ENCODE results near the gene MFSD6.

Gene MFSD6

GRCh38 chr2:190465060-190465459 lies 56.9 kb downstream of the MFSD6 start:
- no peaks in the 10 kb centered on the region for H3K36me3 ChIP-seq (ENCODE audit: control insufficient read depth in 2 of 2, insufficient read depth in 1 of 2, low read length in 2 of 2)
- H3K27ac ChIP-seq (ENCODE audit: extremely low read depth, low read depth, low read length), result no peak overlapping the region
- no peak overlapping the region for H3K4me3 ChIP-seq (ENCODE audit: low read depth, low read length)
- CTCF ChIA-PET, result no interaction called here
- POLR2A ChIA-PET, result no interaction called here
- TF ChIP-seq PRDM6 (tag by site-specific recombination; IDR thresholded peaks at IDR 0.05) (0 out of 2 replicates have a peak, but pooled peaks have one; percentile 12), ZIC2 (tag by site-specific recombination; IDR thresholded peaks at IDR 0.05) (no peak)
- H3K9me3 ChIP-seq (ENCODE audit: control insufficient read depth, insufficient read depth, low read depth, low read length), result no peaks in the 10 kb centered on the region
- peaks cover 29% of the 10 kb centered on the region for H3K4me1 ChIP-seq (ENCODE audit: control insufficient read depth, insufficient read depth, low read length)

- ChIA-PET CTCF (interaction anchor here (0.7 to 1.2 kb wide), 2 partner anchors 42 to 116 kb away, joined by 3 to 7 read pairs; no protein-coding TSS in a partner anchor), POLR2A (no interaction called here)
- Histone ChIP-seq H3K27ac (ENCODE audit: extremely low read depth, low read depth, low read length) (peak overlapping the region; percentile 75; the same call in 1 of the 2 replicates), H3K36me3 (ENCODE audit: control insufficient read depth in 2 of 2, insufficient read depth in 1 of 2, low read length in 2 of 2) (no peaks in the 10 kb centered on the region), H3K4me3 (ENCODE audit: low read depth, low read length) (no peak overlapping the region), H3K9me3 (ENCODE audit: control insufficient read depth, insufficient read depth, low read depth, low read length) (no peaks in the 10 kb centered on the region), H3K4me1 (ENCODE audit: control insufficient read depth, insufficient read depth, low read length) (peaks cover 34% of the 10 kb centered on the region)
- TF ChIP-seq ZNF324 (tag by site-specific recombination; IDR thresholded peaks at IDR 0.05), result no peak
- TF ChIP-seq GLIS1 (tag by site-specific recombination; IDR thresholded peaks at IDR 0.05), result no peak; the same call in 1 of the 2 replicates
- no peak for TF ChIP-seq ZNF529 (tag by site-specific recombination; IDR thresholded peaks at IDR 0.05; ENCODE audit: insufficient replicate concordance)
- TF ChIP-seq PRDM1 (tag by site-specific recombination; IDR thresholded peaks at IDR 0.05), result no peak
- no peak for TF ChIP-seq ZNF692 (tag by site-specific recombination; IDR thresholded peaks at IDR 0.05)
- no peak for TF ChIP-seq ZBTB10 (tag by site-specific recombination; IDR thresholded peaks at IDR 0.05)
- peak; percentile 48 for TF ChIP-seq PRDM10 (tag by site-specific recombination; IDR thresholded peaks at IDR 0.05)
- TF ChIP-seq ZNF785 (tag by site-specific recombination; IDR thresholded peaks at IDR 0.05), result no peak
- TF ChIP-seq ZNF266 (tag by site-specific recombination; IDR thresholded peaks at IDR 0.05; ENCODE audit: low read depth), result no peak
- no peak for TF ChIP-seq SP3 (tag by site-specific recombination; IDR thresholded peaks at IDR 0.05)
- no peak for TF ChIP-seq ZNF221 (tag by site-specific recombination; IDR thresholded peaks at IDR 0.05; ENCODE audit: borderline replicate concordance)
- no peak; the same call in 1 of the 2 replicates for TF ChIP-seq ZNF629 (tag by site-specific recombination; IDR thresholded peaks at IDR 0.05)
- TF ChIP-seq FEZF1 (tag by site-specific recombination; IDR thresholded peaks at IDR 0.05), result peak; percentile 53
- TF ChIP-seq OSR2 (tag by site-specific recombination; IDR thresholded peaks at IDR 0.05), result peak; percentile 35; the same call in 1 of the 2 replicates
- 0 out of 2 replicates have a peak, but pooled peaks have one; percentile 35 for TF ChIP-seq ZNF561 (tag by site-specific recombination; IDR thresholded peaks at IDR 0.05; ENCODE audit: borderline replicate concordance)
- peak; percentile 74 for TF ChIP-seq ZNF366 (tag by site-specific recombination; conservative IDR thresholded peaks at IDR 0.05)
- peak; percentile 44 for TF ChIP-seq ZNF600 (tag by site-specific recombination; IDR thresholded peaks at IDR 0.05)
- peak; percentile 38; the same call in 1 of the 2 replicates for TF ChIP-seq ZNF664 (tag by site-specific recombination; IDR thresholded peaks at IDR 0.05)
- no peak for TF ChIP-seq ZNF488 (tag by site-specific recombination; IDR thresholded peaks at IDR 0.05)
- TF ChIP-seq ZNF341 (tag by site-specific recombination; IDR thresholded peaks at IDR 0.05; ENCODE audit: low read depth), result no peak
- TF ChIP-seq HOXA7 (CRISPR knock-in tag; IDR thresholded peaks at IDR 0.05; ENCODE audit: borderline replicate concordance), result no peak
- TF ChIP-seq ZNF610 (tag by site-specific recombination; IDR thresholded peaks at IDR 0.05; ENCODE audit: borderline replicate concordance), result no peak
These were observed 58.8 kb downstream of the MFSD6 start for GRCh38 chr2:190466819-190467446.
